Glutamatergic neuron (in vitro differentiated cells): ENCODE results near the gene SYNDIG1. TPM values are rescaled to one million over a fixed set of nuclear protein-coding genes. Genes with fewer than 3 reads are reported as not detected.

Source experiments
- DNase-seq: peaks from one replicate; pipeline ENCODE4 v3.0.0; 2022
- H3K27ac Mint-ChIP-seq: one replicate; pipeline ENCODE4 v1.8.0; 2020; ENCODE audit warnings: mild to moderate bottlenecking, mixed read lengths, inconsistent platforms; ENCODE audit not compliant: unreplicated experiment
- H3K27me3 Mint-ChIP-seq: one replicate; pipeline ENCODE4 v1.8.0; 2020; ENCODE audit warnings: mild to moderate bottlenecking, moderate library complexity, mixed read lengths, inconsistent platforms; ENCODE audit not compliant: unreplicated experiment
- H3K36me3 Mint-ChIP-seq: one replicate; pipeline ENCODE4 v1.8.0; 2020; ENCODE audit warnings: mild to moderate bottlenecking, mixed read lengths, inconsistent platforms; ENCODE audit not compliant: unreplicated experiment
- H3K4me1 Mint-ChIP-seq: one replicate; pipeline ENCODE4 v1.8.0; 2020; ENCODE audit warnings: mild to moderate bottlenecking, low read depth, mixed read lengths, inconsistent platforms; ENCODE audit not compliant: unreplicated experiment
- H3K4me3 Mint-ChIP-seq: one replicate; pipeline ENCODE4 v1.8.0; 2020; ENCODE audit warnings: mild to moderate bottlenecking, mixed read lengths, inconsistent platforms; ENCODE audit not compliant: unreplicated experiment
- H3K9me3 Mint-ChIP-seq: one replicate; pipeline ENCODE4 v1.8.0; 2020; ENCODE audit warnings: mild to moderate bottlenecking, moderate library complexity, mixed read lengths, inconsistent platforms; ENCODE audit not compliant: unreplicated experiment
- total RNA-seq: library from RNA; stranded (reverse); fragmentation: NEBNext Ultra II Directional; extraction: Animal tissue kit (Norgen Biotek cat#: 25700); gene quantifications from one replicate; pipeline ENCODE4 v1.2.1, GENCODE V29; 2021; ENCODE audit not compliant: unreplicated experiment
- TF ChIP-seq, protein P1 (sequence below): fragments of 200-600 bp; sonication (generic); IDR thresholded peaks from one replicate; pipeline ENCODE4 v1.5.0; 2021; ENCODE audit not compliant: partially characterized antibody, unreplicated experiment

Gene SYNDIG1
- total RNA-seq, 1 donor from 2014 or later: 10.4 TPM

DNA sequence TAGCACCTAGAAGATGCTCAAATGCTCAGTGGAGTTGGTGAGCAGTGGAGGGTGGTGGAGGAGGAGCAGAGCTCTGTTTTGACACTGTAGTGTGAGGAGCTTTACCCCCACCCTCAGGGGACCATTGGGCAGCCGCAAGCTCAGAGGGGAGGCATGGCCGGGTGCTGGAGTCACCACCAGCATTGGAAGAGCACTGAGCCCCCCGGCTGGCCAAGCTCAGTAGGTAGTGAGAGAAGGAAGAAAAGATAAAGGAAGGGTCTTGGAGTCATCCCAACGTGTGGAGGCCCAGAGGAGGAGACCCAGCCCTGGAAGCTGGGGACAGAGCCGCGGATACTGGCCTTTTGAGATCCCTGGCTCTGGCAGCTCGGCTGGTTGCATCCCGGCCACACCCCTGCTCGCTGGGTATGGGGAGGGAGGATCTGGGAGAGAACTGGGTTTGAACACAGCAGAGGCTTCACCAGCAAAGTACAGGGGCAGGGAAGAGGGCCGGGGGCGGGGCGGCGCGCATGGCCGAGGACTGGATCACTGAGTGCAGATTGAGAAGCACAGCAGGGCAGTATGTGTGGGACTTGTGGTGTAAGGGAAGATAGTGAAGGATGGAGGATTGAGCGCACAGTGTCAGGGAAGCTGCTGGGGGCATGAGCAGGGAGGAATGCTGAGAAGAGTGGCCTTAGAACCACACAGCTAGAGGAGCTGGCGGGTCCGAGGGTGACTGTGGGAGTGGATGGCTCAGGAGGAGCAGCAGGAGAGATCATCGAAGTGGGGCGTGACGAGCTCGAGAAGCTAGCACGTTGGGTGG is 24.4 kb downstream of the SYNDIG1 start:
- Mint-ChIP-seq H3K9me3 (peaks cover 5% of the 10 kb centered on the region), H3K27ac (no peak overlapping the region), H3K36me3 (peaks cover 4% of the 10 kb centered on the region), H3K4me1 (peaks cover 28% of the 10 kb centered on the region), H3K27me3 (peaks cover 8% of the 10 kb centered on the region), H3K4me3 (no peak overlapping the region)
- no peak for DNase-seq
- TF ChIP-seq, protein P1, sequence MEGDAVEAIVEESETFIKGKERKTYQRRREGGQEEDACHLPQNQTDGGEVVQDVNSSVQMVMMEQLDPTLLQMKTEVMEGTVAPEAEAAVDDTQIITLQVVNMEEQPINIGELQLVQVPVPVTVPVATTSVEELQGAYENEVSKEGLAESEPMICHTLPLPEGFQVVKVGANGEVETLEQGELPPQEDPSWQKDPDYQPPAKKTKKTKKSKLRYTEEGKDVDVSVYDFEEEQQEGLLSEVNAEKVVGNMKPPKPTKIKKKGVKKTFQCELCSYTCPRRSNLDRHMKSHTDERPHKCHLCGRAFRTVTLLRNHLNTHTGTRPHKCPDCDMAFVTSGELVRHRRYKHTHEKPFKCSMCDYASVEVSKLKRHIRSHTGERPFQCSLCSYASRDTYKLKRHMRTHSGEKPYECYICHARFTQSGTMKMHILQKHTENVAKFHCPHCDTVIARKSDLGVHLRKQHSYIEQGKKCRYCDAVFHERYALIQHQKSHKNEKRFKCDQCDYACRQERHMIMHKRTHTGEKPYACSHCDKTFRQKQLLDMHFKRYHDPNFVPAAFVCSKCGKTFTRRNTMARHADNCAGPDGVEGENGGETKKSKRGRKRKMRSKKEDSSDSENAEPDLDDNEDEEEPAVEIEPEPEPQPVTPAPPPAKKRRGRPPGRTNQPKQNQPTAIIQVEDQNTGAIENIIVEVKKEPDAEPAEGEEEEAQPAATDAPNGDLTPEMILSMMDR: no peak

DNA sequence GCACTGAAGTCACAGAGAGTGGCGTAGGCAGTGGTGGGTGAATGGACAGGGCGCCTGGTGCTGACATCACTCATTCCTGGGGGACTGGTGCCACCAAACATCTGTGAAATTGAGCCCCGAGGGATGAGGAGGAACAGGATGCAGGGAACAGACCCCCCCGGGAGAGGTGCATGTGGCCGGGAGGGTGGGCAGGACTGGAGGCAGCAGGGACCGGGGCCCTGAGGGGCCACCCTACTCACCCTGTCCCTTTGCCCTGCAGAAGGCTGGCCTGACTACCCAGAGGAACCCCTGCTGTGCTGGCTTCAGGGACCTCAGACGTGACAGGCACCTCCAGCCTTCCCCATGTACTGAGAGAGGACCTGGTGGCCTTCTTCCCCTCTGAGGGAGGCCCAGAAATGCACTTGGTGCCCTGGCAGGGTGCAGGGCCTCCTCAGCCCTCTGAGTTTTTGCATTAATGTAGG is 25.1 kb downstream of the SYNDIG1 start:
- Mint-ChIP-seq H3K27ac (no peak overlapping the region), H3K27me3 (peaks cover 8% of the 10 kb centered on the region)
- DNase-seq: no peak

DNA sequence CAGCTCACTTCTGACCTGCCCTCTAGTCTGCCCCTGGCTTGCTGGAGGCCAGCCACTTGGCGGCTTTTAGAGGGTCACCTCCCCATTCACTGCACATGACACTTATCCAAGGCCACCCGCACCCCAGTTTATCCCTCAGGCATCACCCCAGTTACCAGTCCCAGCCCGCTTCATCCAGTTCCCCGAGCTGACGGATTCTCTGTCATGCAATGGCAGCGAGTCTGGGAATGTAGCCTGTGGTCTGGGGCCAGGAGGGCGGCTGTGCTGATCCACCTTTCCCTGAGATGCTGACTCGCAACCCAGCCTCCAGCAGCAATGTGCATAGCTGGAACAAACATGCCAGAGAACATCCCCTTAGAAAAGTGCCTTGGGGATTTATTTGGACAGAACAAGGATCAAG is 25.8 kb downstream of the SYNDIG1 start:
- Mint-ChIP-seq H3K4me1 (peaks cover 18% of the 10 kb centered on the region), H3K9me3 (peaks cover 2% of the 10 kb centered on the region), H3K27me3 (peaks cover 6% of the 10 kb centered on the region), H3K4me3 (no peak overlapping the region), H3K36me3 (no peaks in the 10 kb centered on the region), H3K27ac (no peak overlapping the region)
- TF ChIP-seq, protein P1: no peak
- no peak for DNase-seq

More for the DNA sequence above, 25.1 kb downstream of the SYNDIG1 start:
- peaks cover 2% of the 10 kb centered on the region for H3K9me3 Mint-ChIP-seq
- H3K4me3 Mint-ChIP-seq: no peak overlapping the region
- TF ChIP-seq, protein P1: no peak
- H3K36me3 Mint-ChIP-seq: no peaks in the 10 kb centered on the region
- peaks cover 23% of the 10 kb centered on the region for H3K4me1 Mint-ChIP-seq

DNA sequence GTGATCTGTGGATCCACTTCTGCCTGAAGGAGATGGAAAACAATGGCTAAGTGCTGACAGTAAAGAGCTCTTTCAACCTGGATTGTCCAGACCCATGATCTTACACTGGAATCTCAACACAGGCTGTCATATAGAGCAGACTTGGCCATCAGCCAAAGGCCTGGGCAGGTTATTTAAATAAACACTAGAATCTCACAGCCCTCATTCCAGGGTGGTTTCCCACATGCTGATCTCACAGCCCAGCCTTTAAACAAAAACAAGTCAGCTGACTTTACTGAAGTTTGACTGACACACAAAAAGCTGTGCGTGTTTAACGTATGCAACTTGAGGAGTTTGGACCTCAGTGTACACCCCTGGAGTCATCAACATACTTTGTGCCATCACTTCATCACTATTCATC is 28.4 kb downstream of the SYNDIG1 start:
- TF ChIP-seq, protein P1: no peak
- Mint-ChIP-seq H3K27me3 (peaks cover 4% of the 10 kb centered on the region), H3K4me3 (no peak overlapping the region), H3K9me3 (no peaks in the 10 kb centered on the region), H3K4me1 (peaks cover 14% of the 10 kb centered on the region), H3K36me3 (no peaks in the 10 kb centered on the region), H3K27ac (no peak overlapping the region)
- DNase-seq: no peak

DNA sequence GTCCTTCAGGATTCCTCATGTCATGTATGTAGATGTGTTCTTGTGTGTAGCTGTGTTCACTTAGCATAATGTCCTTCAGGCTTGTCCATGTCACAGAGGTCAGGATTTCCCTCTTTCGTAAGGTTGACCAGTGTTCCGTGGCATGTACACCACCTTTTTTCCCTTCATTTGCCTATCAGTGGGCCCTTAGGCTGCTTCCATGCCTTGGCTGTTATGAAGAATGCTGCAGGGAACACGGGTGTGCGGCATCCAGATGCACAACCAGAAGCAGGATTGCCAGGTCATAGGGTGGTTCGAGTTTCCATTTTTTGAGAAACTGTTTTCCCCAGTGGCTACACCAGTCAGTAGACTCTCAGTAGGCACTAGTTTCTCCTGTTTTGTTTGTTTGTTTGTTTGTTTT is 29.2 kb downstream of the SYNDIG1 start:
- Mint-ChIP-seq H3K27me3 (peaks cover 4% of the 10 kb centered on the region), H3K36me3 (no peaks in the 10 kb centered on the region), H3K4me3 (no peak overlapping the region), H3K27ac (no peak overlapping the region), H3K4me1 (peaks cover 14% of the 10 kb centered on the region), H3K9me3 (peaks cover 2% of the 10 kb centered on the region)
- TF ChIP-seq, protein P1: no peak
- no peak for DNase-seq
